HG03064 (cell line): Measurements from ENCODE around the gene RRP1.
"Not testable (repeated sequence)": the region's sequence is repeated elsewhere in the genome, so short reads cannot be mapped to it uniquely, and the experiment has no call there.

Source experiments
- ATAC-seq: cut with Tn5 transposase; IDR thresholded peaks from one replicate; pipeline ENCODE4 v1.9.1; 2021; ENCODE audit warnings: low read depth; ENCODE audit not compliant: unreplicated experiment

The RRP1 gene

GRCh38 chr21:43834146-43834905 lies 44.9 kb downstream of the RRP1 start:
- no peak for ATAC-seq

- ATAC-seq: no peak
These were observed 45.7 kb downstream of the RRP1 start for GRCh38 chr21:43835050-43835449.

GRCh38 chr21:43835861-43836260 lies 46.5 kb downstream of the RRP1 start:
- ATAC-seq: no peak

- no peak for ATAC-seq
These were observed 47.2 kb downstream of the RRP1 start for GRCh38 chr21:43836616-43837015.

- no peak for ATAC-seq
These were observed 50.9 kb downstream of the RRP1 start for GRCh38 chr21:43840259-43840658.

- no peak for ATAC-seq
These were observed 53.4 kb downstream of the RRP1 start for GRCh38 chr21:43842742-43843141.

- not testable (repeated sequence) for ATAC-seq
These were observed 55.5 kb downstream of the RRP1 start for GRCh38 chr21:43844906-43845305.

GRCh38 chr21:43845386-43845785 lies 56.0 kb downstream of the RRP1 start:
- no peak for ATAC-seq

- no peak for ATAC-seq
These were observed 57.1 kb downstream of the RRP1 start for GRCh38 chr21:43846430-43846829.

GRCh38 chr21:43847301-43847700 lies 57.9 kb downstream of the RRP1 start:
- ATAC-seq: no peak

GRCh38 chr21:43848771-43849170 lies 59.4 kb downstream of the RRP1 start:
- no peak for ATAC-seq

GRCh38 chr21:43849532-43850299 lies 60.3 kb downstream of the RRP1 start:
- ATAC-seq: no peak

GRCh38 chr21:43850728-43851295 lies 61.4 kb downstream of the RRP1 start:
- ATAC-seq: no peak

- no peak for ATAC-seq
These were observed 62.2 kb downstream of the RRP1 start for GRCh38 chr21:43851593-43851992.

- ATAC-seq: no peak
These were observed 64.7 kb downstream of the RRP1 start for GRCh38 chr21:43853851-43854772.
